Ascending aorta (tissue), 2 donors: ENCODE results near the gene TRIM7. TPM values are rescaled to one million over a fixed set of nuclear protein-coding genes. Genes with fewer than 3 reads are reported as not detected.
"Not testable (repeated sequence)": the region's sequence is repeated elsewhere in the genome, so short reads cannot be mapped to it uniquely, and the experiment has no call there.

Experiments
- DNase-seq, 2 donors: peaks; one replicate each; pipeline ENCODE4 v3.0.0-alpha.2; 2019; ENCODE audit warnings: low spot score in 2 of 2
- H3K27ac ChIP-seq, 2 donors: fragments of 200-600 bp; sonication (generic); one replicate each; pipeline ENCODE4 v1.5.1; 2016 to 2017; ENCODE audit warnings: mild to moderate bottlenecking in 1 of 2
- H3K27me3 ChIP-seq: fragments of 200-600 bp; sonication (generic); one replicate; pipeline ENCODE4 v1.5.1; 2017
- H3K36me3 ChIP-seq, 2 donors: fragments of 200-600 bp; sonication (generic); one replicate each; pipeline ENCODE4 v1.5.1; 2016
- H3K4me1 ChIP-seq, 2 donors: fragments of 200-600 bp; sonication (generic); one replicate each; pipeline ENCODE4 v1.5.1; 2016 to 2017; ENCODE audit warnings: mild to moderate bottlenecking in 1 of 2
- H3K4me3 ChIP-seq, 2 donors: fragments of 200-600 bp; sonication (generic); one replicate each; pipeline ENCODE4 v1.5.1; 2016 to 2017; ENCODE audit warnings: mild to moderate bottlenecking in 1 of 2
- H3K9me3 ChIP-seq, 2 donors: fragments of 200-600 bp; sonication (generic); one replicate each; pipeline ENCODE4 v1.5.1; 2016
- intact Hi-C: fragments of 100-400 bp; cut with DNase I; formaldehyde crosslinking; loops from one replicate; pipeline ENCODE4 v1.15.1; 2023
- total RNA-seq: library from RNA; depleted of rRNA; stranded (reverse); fragments of >200 nt; gene quantifications from one replicate; pipeline ENCODE4 v1.1.0, GENCODE V29; 2016
- TF ChIP-seq, protein P1 (sequence below), 3 experiments: fragments of 200-600 bp in 2 of 3; fragments of 450-650 bp in 1 of 3; sonication (generic) in 2 of 3; IDR thresholded peaks; one replicate each; pipeline ENCODE4 v1.5.1; 2016 to 2019; ENCODE audit warnings: antibody characterized with exemption in 3 of 3, mild to moderate bottlenecking in 1 of 3, moderate library complexity in 1 of 3

The TRIM7 gene
- total RNA-seq, 1 donor from 2014 or later = 6.1 TPM

GRCh38 chr5:181151146-181151545, 53.9 kb downstream of the TRIM7 start:
- Histone ChIP-seq H3K27me3 (no peaks in the 10 kb centered on the region), H3K36me3 (no peaks in the 10 kb centered on the region), H3K4me3 (no peak overlapping the region), H3K9me3 (no peaks in the 10 kb centered on the region), H3K4me1 (no peaks in the 10 kb centered on the region), H3K27ac (no peak overlapping the region)
- no peak for DNase-seq
- intact Hi-C loops = no loop called here
- TF ChIP-seq, protein P1, sequence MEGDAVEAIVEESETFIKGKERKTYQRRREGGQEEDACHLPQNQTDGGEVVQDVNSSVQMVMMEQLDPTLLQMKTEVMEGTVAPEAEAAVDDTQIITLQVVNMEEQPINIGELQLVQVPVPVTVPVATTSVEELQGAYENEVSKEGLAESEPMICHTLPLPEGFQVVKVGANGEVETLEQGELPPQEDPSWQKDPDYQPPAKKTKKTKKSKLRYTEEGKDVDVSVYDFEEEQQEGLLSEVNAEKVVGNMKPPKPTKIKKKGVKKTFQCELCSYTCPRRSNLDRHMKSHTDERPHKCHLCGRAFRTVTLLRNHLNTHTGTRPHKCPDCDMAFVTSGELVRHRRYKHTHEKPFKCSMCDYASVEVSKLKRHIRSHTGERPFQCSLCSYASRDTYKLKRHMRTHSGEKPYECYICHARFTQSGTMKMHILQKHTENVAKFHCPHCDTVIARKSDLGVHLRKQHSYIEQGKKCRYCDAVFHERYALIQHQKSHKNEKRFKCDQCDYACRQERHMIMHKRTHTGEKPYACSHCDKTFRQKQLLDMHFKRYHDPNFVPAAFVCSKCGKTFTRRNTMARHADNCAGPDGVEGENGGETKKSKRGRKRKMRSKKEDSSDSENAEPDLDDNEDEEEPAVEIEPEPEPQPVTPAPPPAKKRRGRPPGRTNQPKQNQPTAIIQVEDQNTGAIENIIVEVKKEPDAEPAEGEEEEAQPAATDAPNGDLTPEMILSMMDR (IDR thresholded peaks at IDR 0.05) = no peak

- no peaks in the 10 kb centered on the region for H3K9me3 ChIP-seq
- TF ChIP-seq, protein P1 (IDR thresholded peaks at IDR 0.05) = no peak
- intact Hi-C loops = no loop called here
- no peaks in the 10 kb centered on the region for H3K27me3 ChIP-seq
- no peaks in the 10 kb centered on the region for H3K36me3 ChIP-seq
- no peaks in the 10 kb centered on the region for H3K4me1 ChIP-seq
- no peak overlapping the region for H3K27ac ChIP-seq
- no peak overlapping the region for H3K4me3 ChIP-seq
- DNase-seq = no peak
These were observed 54.9 kb downstream of the TRIM7 start for GRCh38 chr5:181149806-181150733.

DNA sequence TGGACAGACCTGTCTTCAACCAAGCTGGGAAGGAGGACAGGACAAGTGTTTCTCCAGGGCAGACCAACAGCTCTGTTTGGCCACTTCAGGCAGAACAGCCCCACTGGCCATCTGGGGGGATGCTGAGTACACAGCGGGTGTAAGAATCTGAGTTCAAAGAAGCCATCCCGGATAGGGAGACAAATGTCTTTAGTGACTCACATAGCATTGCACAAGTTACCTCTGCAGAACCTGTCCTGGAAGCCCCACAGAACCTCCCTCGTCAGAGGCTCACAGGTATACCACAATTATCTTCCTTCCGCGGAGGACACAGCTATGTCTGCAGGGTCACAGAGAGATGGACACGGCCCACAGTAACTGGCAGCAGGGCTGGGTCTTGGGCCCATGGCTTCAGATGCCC, 55.6 kb downstream of the TRIM7 start:
- TF ChIP-seq, protein P1 (IDR thresholded peaks at IDR 0.05) = no peak
- H3K36me3 ChIP-seq = no peaks in the 10 kb centered on the region
- H3K9me3 ChIP-seq = no peaks in the 10 kb centered on the region
- H3K27ac ChIP-seq = no peak overlapping the region
- H3K4me1 ChIP-seq = no peaks in the 10 kb centered on the region
- intact Hi-C loops = no loop called here
- DNase-seq = no peak
- no peak overlapping the region for H3K4me3 ChIP-seq
- no peaks in the 10 kb centered on the region for H3K27me3 ChIP-seq

GRCh38 chr5:181146927-181147636, 57.9 kb downstream of the TRIM7 start, which contains the start of gene OR2V2:
TSS of gene OR2V2 (plus strand) at chr5:181147586. CDS start at chr5:181154943, 7,357 bp downstream.
- H3K4me1 ChIP-seq, H3K9me3 ChIP-seq, H3K27me3 ChIP-seq, DNase-seq, H3K4me3 ChIP-seq, intact Hi-C loops, H3K36me3 ChIP-seq, H3K27ac ChIP-seq: not testable (repeated sequence)

DNA sequence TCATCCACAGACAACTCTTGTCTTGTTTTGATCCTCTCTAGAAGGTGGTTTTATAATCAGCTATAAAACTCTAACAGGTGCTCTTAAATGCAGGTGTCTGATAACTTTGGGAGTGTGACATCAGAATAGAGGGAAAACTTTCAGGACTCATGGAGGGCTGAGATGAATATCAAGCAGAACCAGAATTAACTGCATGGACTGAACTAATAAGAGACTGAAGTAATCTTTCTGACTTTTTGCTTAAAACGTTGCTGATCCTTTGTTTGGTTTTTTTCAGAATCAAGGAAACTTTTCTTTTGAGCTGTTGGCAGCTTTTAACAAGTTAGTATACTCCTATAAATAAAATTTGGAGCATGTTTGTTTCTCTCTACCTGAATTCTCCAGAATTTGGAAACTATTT, 59.9 kb downstream of the TRIM7 start:
- Histone ChIP-seq H3K4me1 (no peaks in the 10 kb centered on the region), H3K9me3 (no peaks in the 10 kb centered on the region), H3K4me3 (no peak overlapping the region), H3K27ac (no peak overlapping the region), H3K36me3 (no peaks in the 10 kb centered on the region), H3K27me3 (no peaks in the 10 kb centered on the region)
- intact Hi-C loops = no loop called here
- TF ChIP-seq, protein P1 (IDR thresholded peaks at IDR 0.05) = no peak
- no peak for DNase-seq

Other genes starting within 250 kb of the TRIM7 start
- not detected for gene BTNL3, start 216.3 kb downstream of the TRIM7 start, total RNA-seq
- 105 TPM for gene BTNL9, start 164.9 kb downstream of the TRIM7 start, total RNA-seq
- gene OR2V1, start 74.0 kb downstream of the TRIM7 start, total RNA-seq = not detected
- gene OR2V2, start 57.6 kb downstream of the TRIM7 start, total RNA-seq = not detected
- 105 TPM for gene TRIM41, start 18.1 kb upstream of the TRIM7 start, total RNA-seq
- gene RACK1, start 38.7 kb upstream of the TRIM7 start, total RNA-seq = 2,870 TPM
- 21.2 TPM for gene TRIM52, start 55.9 kb upstream of the TRIM7 start, total RNA-seq
- gene OR4F3, start 162.1 kb upstream of the TRIM7 start, total RNA-seq = not detected